Embryonic facial prominence (tissue), 1 donor: ENCODE measurements around the gene CCL27.

Source experiments
- DNase-seq: peaks from one replicate; pipeline ENCODE4 v3.0.0-alpha.2; 2016; ENCODE audit errors: extremely low spot score

Gene CCL27, protein sequence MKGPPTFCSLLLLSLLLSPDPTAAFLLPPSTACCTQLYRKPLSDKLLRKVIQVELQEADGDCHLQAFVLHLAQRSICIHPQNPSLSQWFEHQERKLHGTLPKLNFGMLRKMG

GRCh38 chr9:34662526-34663302 lies at the start of gene CCL27:
Gene CCL27 (minus strand): TSS chr9:34662657. CDS start chr9:34662633, 24 bp downstream.
- no peak for DNase-seq

GRCh38 chr9:34712140-34712539 lies 49.7 kb upstream of the CCL27 start:
- DNase-seq: no peak

GRCh38 chr9:34710023-34710422 lies 47.6 kb upstream of the CCL27 start, which contains the start of gene CCL21:
Gene CCL21 (minus strand): TSS chr9:34710136. CDS start chr9:34710066, 70 bp downstream.
- no peak for DNase-seq

DNA sequence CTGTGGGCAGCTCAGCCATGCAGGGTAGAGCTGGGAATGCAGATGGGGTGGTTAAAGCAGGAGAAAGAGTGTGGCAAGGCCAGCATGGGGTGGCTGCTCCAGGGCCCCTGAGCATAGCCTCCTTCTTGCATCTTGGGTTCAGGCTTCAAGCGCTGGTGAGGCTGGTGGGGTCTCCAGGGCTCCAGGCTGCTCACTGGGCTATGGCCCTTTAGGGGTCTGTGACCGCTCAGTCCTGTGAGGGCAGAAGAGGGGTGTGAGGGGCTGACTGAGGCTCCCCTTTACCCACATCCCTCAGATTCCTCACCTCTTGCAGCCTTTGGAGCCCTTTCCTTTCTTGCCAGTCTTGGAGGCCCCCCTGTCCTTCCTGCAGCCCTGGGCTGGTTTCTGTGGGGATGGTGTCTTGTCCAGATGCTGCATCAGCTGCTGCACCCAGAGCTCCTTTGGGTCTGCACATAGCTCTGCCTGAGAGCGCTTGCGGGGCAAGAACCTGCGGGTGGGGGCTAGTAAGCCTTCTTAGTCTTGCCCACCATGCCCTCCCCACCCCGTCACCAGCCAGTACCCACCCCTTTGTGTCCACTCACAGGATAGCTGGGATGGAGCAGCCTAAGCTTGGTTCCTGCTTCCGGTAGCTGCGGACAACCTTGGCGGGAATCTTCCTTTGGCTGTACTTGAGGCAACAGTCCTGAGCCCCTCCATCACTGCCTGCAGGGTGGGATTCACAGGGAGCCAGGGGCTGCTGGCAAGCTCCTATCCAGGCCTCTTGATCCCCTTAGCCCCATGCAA lies 46.9 kb upstream of the CCL27 start:
- no peak for DNase-seq

- no peak for DNase-seq
Observed at GRCh38 chr9:34707130-34707529, 44.7 kb upstream of the CCL27 start.

DNA sequence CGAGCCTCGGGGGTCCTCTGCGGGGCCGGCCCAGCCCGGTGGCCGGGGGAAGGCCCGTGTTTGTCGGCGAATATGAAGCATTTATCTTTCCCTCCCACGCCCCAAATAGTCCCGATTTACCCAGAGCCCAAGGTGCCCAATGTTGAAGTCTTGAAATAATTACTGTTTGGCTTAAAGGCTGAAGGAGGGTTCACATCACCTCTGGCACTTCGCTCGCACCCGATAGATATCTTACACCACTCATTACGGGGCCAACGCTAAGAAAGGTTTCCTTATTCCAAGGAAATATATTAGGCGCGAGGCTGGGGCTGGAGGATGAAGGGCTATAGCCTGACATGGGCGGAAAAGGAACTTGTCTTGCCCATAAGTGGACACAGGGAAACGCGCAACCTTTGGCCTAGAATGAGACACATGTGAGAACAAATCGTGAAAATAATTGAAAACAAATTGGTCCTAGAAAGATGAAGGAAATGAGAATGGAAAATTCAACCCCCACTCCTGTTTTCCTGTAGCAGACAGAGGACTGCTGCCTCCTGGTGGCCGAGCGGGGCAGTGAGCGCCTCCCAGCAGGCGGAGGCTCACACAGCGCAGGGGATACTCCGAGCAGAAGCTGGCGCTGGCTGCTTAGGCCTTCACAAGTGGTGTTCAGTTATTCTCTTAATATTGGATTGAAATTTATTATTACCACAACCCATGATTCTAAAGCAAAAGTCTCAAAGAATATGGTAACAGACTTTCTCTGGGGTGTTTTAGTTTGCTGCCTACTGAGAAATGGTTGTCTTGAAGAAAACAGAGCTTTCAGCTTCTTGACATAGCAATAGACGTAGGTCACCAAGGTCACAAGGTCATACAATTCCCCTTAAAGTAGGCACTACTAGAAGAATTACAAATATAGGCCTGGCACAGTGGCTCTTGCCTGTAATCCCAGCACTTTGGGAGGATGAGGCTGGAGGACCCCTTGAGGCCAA lies 39.6 kb upstream of the CCL27 start:
- peak; percentile 44 for DNase-seq

- DNase-seq: no peak
Observed at GRCh38 chr9:34701023-34701768, 38.7 kb upstream of the CCL27 start.

GRCh38 chr9:34694811-34695210 lies 32.4 kb upstream of the CCL27 start:
- no peak for DNase-seq

- DNase-seq: no peak
Observed at GRCh38 chr9:34693560-34693959, 31.1 kb upstream of the CCL27 start.

GRCh38 chr9:34691936-34692315 lies 29.5 kb upstream of the CCL27 start:
- DNase-seq: no peak

DNA sequence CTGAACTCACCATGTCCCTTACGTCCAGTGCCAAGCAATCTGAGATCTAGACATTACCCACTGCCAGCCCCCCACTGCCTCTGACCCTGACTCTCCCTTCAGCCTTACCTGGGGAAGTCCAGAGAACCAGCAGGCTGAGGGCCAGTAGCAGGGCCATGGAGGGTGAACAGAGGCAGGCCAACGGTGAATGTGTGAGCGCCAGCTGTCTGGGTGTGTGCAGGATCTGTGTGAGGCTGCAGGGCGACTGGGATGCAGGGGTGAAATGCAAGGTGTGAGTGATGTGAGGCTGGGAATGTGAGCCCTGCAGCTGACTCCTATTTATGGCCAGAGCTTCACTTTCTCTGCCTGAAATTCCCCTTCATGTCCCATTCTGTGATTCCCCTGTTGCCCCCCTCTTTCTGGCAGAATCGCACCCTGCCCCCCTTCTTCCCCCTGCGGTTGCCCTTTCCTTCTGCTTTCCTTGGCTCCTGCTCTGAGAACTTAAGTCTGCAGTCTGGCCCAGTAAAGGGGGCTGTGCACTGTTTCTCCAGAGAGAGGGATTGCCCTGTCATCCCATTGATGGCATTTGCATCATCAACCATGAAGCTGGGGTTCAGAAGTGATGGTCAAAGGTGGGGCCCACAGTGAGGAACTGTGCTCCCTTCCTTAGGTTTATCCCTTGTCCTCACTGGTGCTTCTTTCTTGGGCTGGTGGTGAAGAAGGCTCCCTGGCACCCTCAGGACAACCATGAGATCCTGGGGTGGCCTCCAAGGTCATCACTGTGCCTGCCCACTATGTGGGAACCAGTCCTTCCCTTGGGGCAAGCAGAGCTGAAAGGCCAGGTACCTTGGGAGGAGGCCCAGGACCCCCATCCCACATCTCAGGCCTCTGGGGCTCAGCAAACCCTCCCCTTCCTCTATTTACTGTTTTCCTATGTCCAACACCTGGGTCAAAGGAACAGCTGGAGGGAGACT lies 28.8 kb upstream of the CCL27 start, which contains the start of gene CCL19:
CCL19 (minus strand) TSS at position 294 of the 953 bp plus-strand sequence; CDS start at position 157, 137 bp downstream.
- DNase-seq: no peak

- no peak for DNase-seq
Observed at GRCh38 chr9:34689512-34689911, 27.1 kb upstream of the CCL27 start.

DNA sequence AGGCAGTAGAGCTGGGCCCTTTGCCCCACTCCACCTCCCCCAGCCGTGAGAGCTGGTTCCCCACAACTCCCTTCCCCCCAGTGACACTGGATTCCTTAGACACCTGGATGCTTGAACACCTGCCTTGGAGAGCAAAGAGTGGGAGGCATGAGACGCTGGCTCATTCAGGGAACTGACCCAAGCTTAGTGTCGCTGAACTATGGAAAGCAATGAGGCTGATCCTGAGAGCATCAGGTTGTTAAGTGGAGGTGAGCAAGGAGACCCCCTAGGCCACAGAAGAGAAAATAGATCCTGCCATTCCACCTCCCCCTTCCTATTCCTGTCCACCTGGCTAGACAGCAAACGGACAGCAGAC lies 26.6 kb upstream of the CCL27 start:
- DNase-seq: no peak

- no peak for DNase-seq
Observed at GRCh38 chr9:34688329-34689115, 26.1 kb upstream of the CCL27 start.

- no peak for DNase-seq
Observed at GRCh38 chr9:34687276-34688030, 25.0 kb upstream of the CCL27 start.

- DNase-seq: no peak
Observed at GRCh38 chr9:34686732-34687131, 24.3 kb upstream of the CCL27 start.

GRCh38 chr9:34686231-34686630 lies 23.8 kb upstream of the CCL27 start:
- no peak for DNase-seq

GRCh38 chr9:34685591-34685990 lies 23.1 kb upstream of the CCL27 start:
- DNase-seq: no peak
